Activated naive CD8-positive, alpha-beta T cell treated with anti-CD3 and anti-CD28 coated beads, Interleukin-2, amount 50 U/mL, for 24 hours (primary cell): ENCODE measurements around the gene SOCS1.

Source experiments
- ATAC-seq: fragments of 150-1000 bp; cut with Tn5 transposase; one replicate; pipeline ENCODE4 v1.10.0; 2021
- DNase-seq: peaks from one replicate; pipeline ENCODE4 v3.0.0; 2021
- H3K27ac Mint-ChIP-seq: one replicate; pipeline ENCODE4 v1.8.0; 2021; ENCODE audit warnings: mild to moderate bottlenecking, mixed read lengths
- H3K27me3 Mint-ChIP-seq: one replicate; pipeline ENCODE4 v1.8.0; 2021; ENCODE audit warnings: mixed read lengths
- H3K36me3 Mint-ChIP-seq: one replicate; pipeline ENCODE4 v1.8.0; 2021; ENCODE audit warnings: low read depth, mixed read lengths
- H3K4me1 Mint-ChIP-seq: one replicate; pipeline ENCODE4 v1.8.0; 2021; ENCODE audit warnings: mixed read lengths
- H3K4me3 Mint-ChIP-seq: one replicate; pipeline ENCODE4 v1.8.0; 2021; ENCODE audit warnings: mild to moderate bottlenecking, moderate library complexity, mixed read lengths
- H3K9me3 Mint-ChIP-seq: one replicate; pipeline ENCODE4 v1.8.0; 2021; ENCODE audit warnings: mixed read lengths

SOCS1 gene

DNA sequence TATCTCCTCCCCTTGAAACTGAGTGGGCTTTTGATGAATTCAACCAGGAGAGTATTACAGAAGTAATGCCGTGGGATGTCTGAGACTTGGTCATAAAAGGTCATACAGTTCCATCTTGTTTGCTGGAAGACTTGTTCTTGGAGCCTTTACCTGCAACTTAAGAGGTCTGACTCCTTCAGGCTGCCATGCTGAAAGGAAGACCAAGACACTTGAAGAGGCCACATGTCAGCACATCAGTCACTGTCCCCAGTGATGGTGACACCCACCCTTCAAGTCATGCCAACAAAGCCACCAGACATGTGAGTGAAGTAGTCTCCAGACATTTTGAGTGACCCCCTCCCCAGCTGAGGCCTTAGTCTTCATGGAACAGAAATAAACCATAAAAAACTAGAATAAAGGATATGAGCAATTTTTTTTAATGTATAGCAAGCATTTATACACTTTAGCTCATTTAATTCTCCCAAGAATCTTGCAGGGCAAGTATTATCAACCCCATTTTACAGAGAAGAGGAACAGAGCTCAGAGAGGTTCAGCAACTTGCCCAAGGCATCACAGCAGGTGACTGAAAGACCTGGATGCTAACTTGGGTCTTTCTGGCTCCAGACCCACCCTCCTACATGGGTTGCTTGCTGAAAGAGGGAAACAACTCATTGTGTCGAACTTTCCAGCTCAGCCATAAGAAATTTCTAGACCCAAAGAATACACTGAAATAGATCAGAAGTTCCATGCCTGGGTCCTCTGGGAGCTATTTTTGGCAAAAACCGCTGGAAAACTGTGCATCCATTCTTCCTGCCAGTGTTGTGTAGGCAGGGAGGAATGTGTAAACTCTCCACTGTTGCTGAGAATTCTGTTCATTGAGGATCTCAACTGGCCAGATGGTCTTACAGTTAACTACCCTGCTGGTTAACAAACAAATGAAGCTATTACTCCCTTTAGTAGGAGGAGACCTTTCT lies 38.1 kb downstream of the SOCS1 start:
- H3K27me3 Mint-ChIP-seq = no peaks in the 10 kb centered on the region
- peaks cover 19% of the 10 kb centered on the region for H3K4me1 Mint-ChIP-seq
- no peak overlapping the region for H3K4me3 Mint-ChIP-seq
- H3K27ac Mint-ChIP-seq = no peak overlapping the region
- peaks cover 13% of the 10 kb centered on the region for H3K36me3 Mint-ChIP-seq
- ATAC-seq = no peak
- DNase-seq = no peak
- peaks cover 28% of the 10 kb centered on the region for H3K9me3 Mint-ChIP-seq

DNA sequence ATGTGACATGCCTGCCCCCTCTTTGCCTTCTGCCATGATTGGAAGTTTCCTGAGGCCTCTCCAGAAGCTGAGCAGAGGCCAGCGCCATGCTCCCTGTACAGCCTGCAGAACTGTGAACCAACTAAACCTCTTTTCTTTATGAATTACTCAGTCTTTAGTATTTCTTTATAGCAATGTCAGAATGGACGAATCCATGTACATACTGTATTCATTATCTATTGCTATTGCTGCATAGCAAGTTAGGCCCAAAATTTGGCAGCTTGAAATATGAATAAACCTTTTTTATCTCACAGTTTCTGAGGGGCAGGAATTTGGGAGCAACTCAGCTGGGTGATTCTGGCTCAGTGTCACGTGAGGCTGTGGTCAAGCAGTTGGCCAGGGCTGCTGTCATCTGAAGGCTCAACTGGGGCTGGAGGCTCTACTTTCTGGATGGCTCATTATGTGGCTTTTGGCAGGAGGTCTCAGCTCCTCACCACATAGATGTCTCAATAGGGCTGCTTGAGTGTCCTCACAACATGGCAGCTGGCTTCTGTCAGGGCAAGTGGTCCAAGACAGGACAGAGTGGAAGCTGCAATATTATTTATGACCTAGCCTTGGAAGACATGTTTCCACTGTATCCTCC lies 40.0 kb downstream of the SOCS1 start:
- ATAC-seq (no peak), DNase-seq (no peak)
- no peaks in the 10 kb centered on the region for H3K27me3 Mint-ChIP-seq
- H3K9me3 Mint-ChIP-seq = peaks cover 28% of the 10 kb centered on the region
- H3K27ac Mint-ChIP-seq = no peak overlapping the region
- H3K36me3 Mint-ChIP-seq = peaks cover 13% of the 10 kb centered on the region
- peaks cover 13% of the 10 kb centered on the region for H3K4me1 Mint-ChIP-seq
- no peak overlapping the region for H3K4me3 Mint-ChIP-seq

DNA sequence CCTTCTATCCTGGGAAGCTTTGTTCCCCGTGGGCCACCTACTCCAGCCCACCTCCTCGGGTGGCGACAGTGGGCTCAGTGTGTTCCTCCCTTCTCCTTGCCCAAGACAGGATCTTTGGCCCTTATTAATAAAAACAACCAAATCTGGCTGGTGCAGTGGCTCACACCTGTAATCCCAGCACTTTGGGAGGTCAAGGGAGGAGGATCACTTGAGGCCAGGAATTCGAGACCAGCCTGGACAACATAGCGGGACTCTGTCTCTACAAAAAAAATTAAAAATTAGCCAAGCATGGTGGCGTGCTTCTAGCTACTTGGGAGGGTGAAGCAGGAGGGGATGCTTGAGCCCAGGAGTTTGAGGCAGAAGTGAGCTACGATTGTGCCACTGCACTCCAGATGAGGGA lies 42.2 kb downstream of the SOCS1 start:
- ATAC-seq (no peak), DNase-seq (no peak)
- Mint-ChIP-seq H3K27me3 (no peaks in the 10 kb centered on the region), H3K9me3 (peaks cover 22% of the 10 kb centered on the region), H3K4me3 (no peak overlapping the region), H3K4me1 (peaks cover 9% of the 10 kb centered on the region), H3K27ac (no peak overlapping the region), H3K36me3 (peaks cover 13% of the 10 kb centered on the region)

DNA sequence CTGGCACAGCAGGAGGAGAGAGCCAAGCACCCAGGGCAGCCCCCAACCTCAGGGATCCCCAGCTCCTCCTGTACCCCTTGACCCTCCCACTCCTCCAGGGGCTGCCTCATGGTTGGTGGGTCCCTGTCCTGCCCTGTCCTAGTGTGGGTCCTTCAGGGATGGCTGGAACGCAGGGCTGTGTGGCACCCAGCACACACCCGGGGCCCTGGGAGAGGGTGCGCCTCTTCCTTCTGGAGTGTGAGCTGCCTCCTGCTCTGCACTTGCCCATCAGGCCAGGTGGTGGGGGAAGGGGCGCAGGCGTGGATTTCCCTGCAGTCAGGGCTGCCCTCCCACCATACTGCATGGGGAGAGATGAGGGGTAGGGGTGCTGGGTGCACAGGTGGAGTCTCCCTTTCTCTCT lies 42.6 kb downstream of the SOCS1 start:
- H3K4me3 Mint-ChIP-seq = no peak overlapping the region
- H3K36me3 Mint-ChIP-seq = peaks cover 10% of the 10 kb centered on the region
- ATAC-seq = no peak
- peaks cover 20% of the 10 kb centered on the region for H3K9me3 Mint-ChIP-seq
- no peak overlapping the region for H3K27ac Mint-ChIP-seq
- H3K27me3 Mint-ChIP-seq = no peaks in the 10 kb centered on the region
- no peak for DNase-seq
- H3K4me1 Mint-ChIP-seq = peaks cover 10% of the 10 kb centered on the region

DNA sequence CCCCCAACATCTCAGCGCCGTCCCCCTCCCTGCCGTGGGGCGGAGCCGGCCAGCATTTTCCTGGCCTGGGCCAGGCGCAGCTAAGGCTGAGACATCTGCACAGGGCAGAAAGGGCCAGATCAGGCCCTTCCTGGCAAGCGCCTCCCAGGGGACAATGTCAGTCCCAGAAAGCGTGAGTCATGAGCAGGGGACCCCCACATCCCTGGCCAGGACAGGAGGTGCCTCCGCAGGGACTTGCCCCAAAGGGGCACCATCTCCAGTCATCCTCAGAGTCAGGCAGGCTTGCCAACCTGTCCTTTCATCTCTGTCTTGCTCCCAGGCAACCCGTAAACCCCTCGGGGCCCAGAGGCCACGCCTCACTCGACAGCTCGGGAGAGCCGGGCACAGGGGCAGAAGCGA lies 43.2 kb downstream of the SOCS1 start:
- peaks cover 7% of the 10 kb centered on the region for H3K36me3 Mint-ChIP-seq
- H3K27ac Mint-ChIP-seq = no peak overlapping the region
- peaks cover 10% of the 10 kb centered on the region for H3K4me1 Mint-ChIP-seq
- H3K27me3 Mint-ChIP-seq = no peaks in the 10 kb centered on the region
- peak; percentile 34 for ATAC-seq
- peaks cover 15% of the 10 kb centered on the region for H3K9me3 Mint-ChIP-seq
- no peak for DNase-seq
- H3K4me3 Mint-ChIP-seq = no peak overlapping the region

DNA sequence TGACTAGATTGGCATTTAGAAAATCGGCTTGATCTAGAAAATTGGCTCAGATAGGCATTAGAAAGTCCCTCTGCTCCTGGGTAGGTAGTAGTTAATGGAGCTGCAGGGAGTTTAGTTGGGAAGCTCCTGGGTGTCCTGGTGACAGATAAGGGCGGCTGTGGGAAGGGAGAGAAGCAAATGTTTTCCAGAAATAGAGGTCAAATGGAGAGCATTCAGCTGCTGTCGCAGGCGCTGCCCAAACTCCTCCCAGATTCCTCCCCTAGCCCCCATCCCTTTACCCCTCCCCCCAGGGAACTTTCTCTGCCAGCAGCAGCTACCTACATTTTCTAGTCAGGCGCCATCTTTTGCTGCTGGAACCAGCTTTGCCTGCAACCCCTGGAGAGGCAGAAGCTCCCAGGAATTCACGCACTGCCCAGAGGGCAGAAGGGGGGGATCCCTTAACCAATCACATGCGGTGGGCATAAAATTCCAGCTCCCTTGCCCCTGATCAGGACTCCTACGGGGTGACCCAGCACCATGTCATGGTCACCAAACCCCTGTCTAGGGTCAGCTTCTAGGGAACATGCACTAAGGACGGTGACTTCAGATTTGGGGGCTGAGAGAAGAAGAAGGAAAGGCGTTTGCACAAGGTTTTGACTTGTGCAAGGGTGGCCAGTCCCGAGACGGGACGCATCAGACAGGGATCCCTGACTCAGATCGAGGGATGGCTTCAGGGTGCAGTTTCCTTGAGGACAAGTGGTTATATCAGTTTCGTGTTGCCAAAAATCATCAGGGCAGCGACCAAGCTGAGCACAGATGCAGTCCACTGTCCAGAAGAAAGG lies 43.8 kb downstream of the SOCS1 start:
- H3K27me3 Mint-ChIP-seq = no peaks in the 10 kb centered on the region
- no peak for DNase-seq
- no peak overlapping the region for H3K27ac Mint-ChIP-seq
- ATAC-seq = no peak
- peaks cover 8% of the 10 kb centered on the region for H3K9me3 Mint-ChIP-seq
- H3K4me1 Mint-ChIP-seq = peaks cover 9% of the 10 kb centered on the region
- H3K4me3 Mint-ChIP-seq = no peak overlapping the region
- peaks cover 3% of the 10 kb centered on the region for H3K36me3 Mint-ChIP-seq

DNA sequence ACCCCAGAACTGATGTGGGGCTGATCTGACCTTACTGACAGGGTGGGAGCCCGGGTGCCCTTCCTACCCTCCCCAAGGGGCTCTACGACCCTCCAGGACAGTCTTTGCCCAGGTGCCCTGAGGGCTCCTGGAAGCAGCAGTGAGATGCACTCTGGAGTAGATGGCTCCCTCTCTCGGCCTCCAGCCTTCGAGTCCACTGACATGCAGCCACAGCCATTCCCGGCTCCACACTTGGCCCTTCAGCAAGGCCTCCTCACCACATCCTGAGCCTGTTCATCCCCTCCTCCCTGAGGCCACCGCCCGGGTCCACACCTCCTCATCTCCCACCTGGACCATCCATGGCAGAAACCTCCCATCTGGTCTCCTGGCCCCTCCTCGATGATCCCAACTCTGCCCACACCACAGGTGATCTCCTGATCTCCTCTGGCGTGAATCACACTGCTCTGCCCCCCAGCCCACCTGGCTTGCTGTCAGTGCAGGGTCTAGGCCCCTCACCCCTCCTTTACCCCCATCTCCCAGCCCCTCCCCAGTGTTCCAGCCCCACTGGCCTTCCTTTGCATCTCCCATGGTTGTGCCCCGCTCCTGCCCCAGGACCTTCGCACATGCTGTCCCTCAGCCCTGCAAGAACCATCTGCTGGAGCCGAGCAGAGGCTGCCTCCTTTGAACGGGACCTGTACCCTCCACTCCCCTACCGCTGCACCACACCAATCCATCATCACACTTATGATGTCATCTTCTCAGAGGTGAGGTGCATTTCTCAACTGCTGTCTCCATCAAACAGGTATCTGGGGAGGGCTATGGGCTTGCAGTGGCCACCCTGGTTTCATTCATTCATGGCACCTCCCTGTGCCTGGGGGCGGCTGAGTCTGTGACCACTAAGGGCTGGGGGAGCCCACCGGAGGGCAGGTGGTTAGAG lies 44.7 kb downstream of the SOCS1 start:
- no peak for ATAC-seq
- Mint-ChIP-seq H3K36me3 (peaks cover 2% of the 10 kb centered on the region), H3K27ac (no peak overlapping the region)

DNA sequence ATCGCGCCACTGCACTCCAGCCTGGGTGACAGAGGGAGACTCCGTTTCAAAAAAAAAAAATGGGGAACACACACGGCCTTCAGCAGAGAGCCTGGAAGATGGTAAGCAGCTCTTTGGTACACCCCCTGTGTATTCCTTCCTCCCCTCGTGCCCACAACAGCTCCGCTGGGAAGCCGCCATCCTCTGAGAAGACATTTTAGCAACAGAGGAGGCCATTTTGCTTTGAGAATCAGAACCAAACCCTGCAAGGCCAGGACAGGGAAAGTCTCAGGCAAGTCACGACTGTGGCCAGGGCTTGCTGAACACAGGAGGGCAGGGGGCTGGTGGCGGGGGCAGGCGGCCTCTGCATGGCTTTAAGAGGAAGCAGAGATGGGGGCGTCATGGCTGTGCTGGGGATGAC lies 45.7 kb downstream of the SOCS1 start:
- Mint-ChIP-seq H3K27ac (no peak overlapping the region), H3K36me3 (no peaks in the 10 kb centered on the region), H3K9me3 (no peaks in the 10 kb centered on the region), H3K27me3 (no peaks in the 10 kb centered on the region), H3K4me1 (peaks cover 28% of the 10 kb centered on the region), H3K4me3 (no peak overlapping the region)
- no peak for DNase-seq
- no peak for ATAC-seq

More for the DNA sequence above, 44.7 kb downstream of the SOCS1 start:
- H3K27me3 Mint-ChIP-seq = no peaks in the 10 kb centered on the region
- DNase-seq = no peak
- no peak overlapping the region for H3K4me3 Mint-ChIP-seq
- H3K9me3 Mint-ChIP-seq = peaks cover 7% of the 10 kb centered on the region
- H3K4me1 Mint-ChIP-seq = peaks cover 18% of the 10 kb centered on the region

DNA sequence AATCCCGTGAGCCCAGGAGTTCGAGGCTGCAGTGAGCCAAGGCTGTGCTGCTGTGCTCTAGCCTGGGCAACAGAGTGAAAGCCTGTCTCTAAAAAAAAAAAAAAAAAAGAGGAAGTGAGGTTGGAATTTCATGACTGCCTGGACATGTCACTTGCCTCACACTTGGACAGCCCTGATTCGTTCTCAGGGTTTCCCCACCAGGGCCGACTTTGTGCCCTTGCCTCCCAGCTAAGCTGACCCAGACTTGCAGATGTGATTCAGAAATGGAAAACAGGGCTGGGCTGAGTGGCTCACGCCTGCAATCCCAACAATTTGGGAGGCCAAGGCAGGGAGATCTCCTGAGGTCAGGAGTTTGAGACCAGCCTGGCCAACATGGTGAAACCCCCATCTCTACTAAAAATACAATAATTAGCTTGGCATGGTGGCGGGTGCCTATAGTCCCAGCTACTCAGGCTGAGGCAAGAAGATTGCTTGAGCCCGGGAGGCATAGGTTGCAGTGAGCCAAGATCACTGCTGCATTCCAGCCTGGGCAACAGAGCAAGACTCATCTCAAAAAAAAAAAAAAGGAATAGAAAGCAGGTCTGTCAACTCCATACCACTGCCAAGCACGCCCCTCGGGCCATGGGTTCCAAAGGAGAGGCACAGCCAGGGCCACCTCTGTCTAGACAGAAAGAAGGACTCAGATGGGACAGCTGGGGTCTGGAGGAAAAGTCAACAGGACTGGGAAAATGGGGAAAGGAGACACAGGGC lies 46.9 kb downstream of the SOCS1 start:
- no peaks in the 10 kb centered on the region for H3K9me3 Mint-ChIP-seq
- DNase-seq = no peak
- peaks cover 39% of the 10 kb centered on the region for H3K4me1 Mint-ChIP-seq
- no peak overlapping the region for H3K4me3 Mint-ChIP-seq
- ATAC-seq = no peak
- H3K27ac Mint-ChIP-seq = no peak overlapping the region
- no peaks in the 10 kb centered on the region for H3K27me3 Mint-ChIP-seq
- no peaks in the 10 kb centered on the region for H3K36me3 Mint-ChIP-seq

DNA sequence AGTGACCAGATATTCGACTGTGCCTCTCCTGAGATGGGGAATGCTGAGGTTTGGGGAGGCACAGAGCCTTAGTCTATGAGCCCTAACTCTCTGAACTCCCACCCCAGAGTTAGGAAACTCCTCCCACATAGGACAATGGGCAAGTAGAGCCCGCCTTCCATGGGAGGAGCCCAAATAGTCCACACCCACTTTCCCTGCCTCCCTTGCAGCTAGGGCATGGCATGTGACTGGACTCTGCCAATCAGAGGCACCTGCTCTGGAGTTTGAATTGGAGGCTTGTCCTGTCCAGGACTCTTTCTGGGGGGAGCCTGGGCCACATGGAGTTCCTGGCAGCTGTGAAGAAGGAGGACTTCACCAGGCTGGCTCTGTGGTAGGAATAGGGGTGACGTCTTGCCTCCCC lies 48.4 kb downstream of the SOCS1 start:
- DNase-seq = no peak
- Mint-ChIP-seq H3K9me3 (no peaks in the 10 kb centered on the region), H3K27ac (peak overlapping the region; percentile 56), H3K36me3 (no peaks in the 10 kb centered on the region), H3K4me1 (peaks cover 47% of the 10 kb centered on the region), H3K27me3 (no peaks in the 10 kb centered on the region), H3K4me3 (no peak overlapping the region)
- no peak for ATAC-seq

DNA sequence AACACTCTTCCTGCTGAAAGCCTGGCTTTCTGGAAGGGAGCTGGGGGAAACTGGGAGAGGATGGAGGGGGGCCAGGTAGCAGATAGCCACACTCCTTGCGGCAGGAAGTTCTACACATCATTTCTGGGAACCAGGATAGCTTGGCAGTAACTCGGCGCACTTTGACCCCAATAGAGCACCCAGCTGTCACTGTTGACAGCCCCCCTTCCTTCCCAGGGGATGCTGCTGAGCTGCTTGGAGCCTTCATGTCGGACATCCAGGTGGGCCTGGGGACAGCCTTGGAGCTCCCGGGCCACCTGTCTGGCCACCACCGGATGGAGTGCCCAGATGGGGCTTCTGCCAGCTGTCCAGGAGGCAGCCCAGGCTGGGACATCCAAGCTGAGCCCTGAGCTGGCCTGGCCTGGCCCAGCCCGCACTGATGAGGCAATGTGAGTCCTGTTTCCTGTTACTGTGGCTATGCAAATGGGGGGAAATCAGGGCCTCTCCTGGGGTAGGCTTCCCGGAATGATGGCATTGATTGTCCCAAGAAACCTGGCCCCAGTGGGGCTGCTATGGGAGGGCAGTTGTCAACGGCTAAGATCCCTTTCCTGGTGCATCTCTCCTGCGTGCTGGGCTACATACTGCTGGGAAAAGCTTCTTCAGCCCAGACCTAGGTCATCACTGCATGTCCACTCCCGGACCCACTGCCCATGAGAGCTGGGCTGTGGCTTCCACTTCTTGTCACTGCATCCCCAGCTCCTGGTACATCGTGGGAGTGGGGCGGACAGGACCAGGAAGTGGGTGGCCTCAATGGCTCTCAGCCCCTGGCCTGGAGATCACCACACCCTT lies 50.0 kb downstream of the SOCS1 start:
- DNase-seq = no peak
- Mint-ChIP-seq H3K4me1 (peaks cover 63% of the 10 kb centered on the region), H3K36me3 (no peaks in the 10 kb centered on the region), H3K9me3 (no peaks in the 10 kb centered on the region), H3K27me3 (no peaks in the 10 kb centered on the region), H3K27ac (peak overlapping the region; percentile 83), H3K4me3 (no peak overlapping the region)
- no peak for ATAC-seq

DNA sequence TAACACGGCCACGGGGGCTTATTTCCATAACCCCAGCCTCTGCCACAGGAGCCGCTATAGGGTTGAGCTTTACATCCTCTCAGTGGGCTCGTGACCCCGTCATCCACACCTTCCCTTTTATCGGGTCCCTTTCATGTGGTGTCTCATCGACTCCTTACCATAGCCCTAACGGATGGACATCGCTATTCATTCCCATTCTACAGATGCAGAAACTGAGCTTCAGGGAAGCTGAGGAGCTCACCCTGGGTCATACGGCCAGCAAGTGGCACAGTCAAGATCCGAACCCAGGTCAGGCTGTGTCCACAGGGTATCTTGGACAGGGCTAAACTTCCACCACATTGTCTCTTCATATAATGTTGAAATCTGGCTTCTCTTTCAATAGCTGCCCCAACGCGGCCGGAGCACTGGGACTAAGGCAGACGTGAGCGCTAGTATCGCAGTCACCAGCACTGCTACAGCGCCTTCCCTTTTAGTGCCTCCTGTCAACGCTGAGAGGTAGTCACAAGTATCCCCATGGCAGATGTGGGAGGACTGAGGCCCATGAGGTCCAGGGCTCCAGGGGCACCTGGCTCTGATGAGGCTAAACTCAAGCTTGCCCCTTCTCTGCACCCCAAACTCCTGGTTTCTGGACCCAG lies 50.8 kb downstream of the SOCS1 start:
- Mint-ChIP-seq H3K4me3 (no peak overlapping the region), H3K9me3 (no peaks in the 10 kb centered on the region), H3K36me3 (no peaks in the 10 kb centered on the region), H3K27me3 (no peaks in the 10 kb centered on the region), H3K4me1 (peaks cover 67% of the 10 kb centered on the region), H3K27ac (no peak overlapping the region)
- ATAC-seq (no peak), DNase-seq (no peak)
